ENCODE results near the gene KRT73. TPM values are rescaled to one million over a fixed set of nuclear protein-coding genes. Genes with fewer than 3 reads are reported as not detected.
A peak's percentile ranks its signal among the peaks of the same experiment; 100 is the strongest.

KRT73 gene
- total and polyA plus RNA-seq, 2 of the 8 experiments (the other 6 are each of a cell fraction or from before 2014, with no cell fraction given) = not detected

- Histone ChIP-seq H3K4me2 (ENCODE audit: insufficient read depth in 1 of 2, low read depth in 2 of 2, low read length in 2 of 2) (peak overlapping the region; percentile 35 to 38; a peak in 2 of 4 replicates), H3K9ac (replicated peaks in 1 of 4; ENCODE audit: extremely low read depth in 1 of 4, low read depth in 3 of 4, low read length in 3 of 4) (no peak overlapping the region), H3K56ac (replicated peaks; ENCODE audit: insufficient read length, low read depth, low read length) (no peak overlapping the region), H2BK12ac (ENCODE audit: low read depth, low read length) (no peak overlapping the region), H3K36me3 (ENCODE audit: control insufficient read depth in 2 of 4, insufficient read depth in 4 of 4, low read length in 3 of 4) (no peaks in the 10 kb centered on the region), H3K4me3 (ENCODE audit: extremely low read depth in 1 of 4, insufficient read depth in 2 of 4, low read depth in 3 of 4, low read length in 4 of 4) (peak overlapping the region in 1 of 4 experiments; percentile 36; a peak in 3 of 8 replicates), H3K23me2 (ENCODE audit: low read depth, low read length) (no peaks in the 10 kb centered on the region; the same call in 1 of the 2 replicates), H2BK5ac (ENCODE audit: low read depth, low read length) (no peak overlapping the region), H2AFZ (ENCODE audit: low read length) (0 out of 2 replicates have a peak overlapping the region, but pooled peaks have one; percentile 12), H4K5ac (ENCODE audit: insufficient read length, low read depth, low read length) (no peak overlapping the region), H3K4me1 (replicated peaks in 1 of 4; ENCODE audit: control insufficient read depth in 3 of 4, insufficient read depth in 4 of 4, low read length in 3 of 4) (no peaks in the 10 kb centered on the region), H4K8ac (ENCODE audit: extremely low read depth, insufficient read depth, low read length) (no peak overlapping the region), H3K23ac (ENCODE audit: insufficient read length) (no peak overlapping the region), H3K27me3 (replicated peaks in 1 of 4; ENCODE audit: control insufficient read depth in 3 of 4, extremely low read depth in 1 of 4, insufficient read depth in 3 of 4, low read length in 3 of 4) (peaks cover 0 to 6% (median under 1%) of the 10 kb centered on the region in 4 experiments; a peak in 5 of 7 replicates), H4K20me1 (replicated peaks in 1 of 2; ENCODE audit: control insufficient read depth in 1 of 2, insufficient read depth in 2 of 2, low read length in 2 of 2) (no peaks in the 10 kb centered on the region), H3K79me2 (ENCODE audit: control insufficient read depth in 1 of 2, insufficient read depth in 2 of 2, low read length in 2 of 2) (no peaks in the 10 kb centered on the region), H2AK5ac (ENCODE audit: low read depth, low read length) (no peak overlapping the region), H3K9me3 (ENCODE audit: insufficient read depth in 2 of 2, low read depth in 1 of 2, low read length in 1 of 2) (no peaks in the 10 kb centered on the region; a peak in 2 of 4 replicates), H2BK20ac (ENCODE audit: low read length) (no peak overlapping the region), H3K14ac (ENCODE audit: insufficient read length) (no peak overlapping the region), H2BK15ac (ENCODE audit: low read length) (no peak overlapping the region), H3K79me1 (ENCODE audit: low read depth, low read length) (no peaks in the 10 kb centered on the region), H3K4ac (replicated peaks; ENCODE audit: insufficient read length, low read depth, low read length) (no peak overlapping the region), H2BK120ac (replicated peaks; ENCODE audit: low read depth, low read length) (no peak overlapping the region), H3K27ac (ENCODE audit: low read depth, low read length) (no peak overlapping the region), H4K91ac (replicated peaks; ENCODE audit: insufficient read length, low read length) (no peak overlapping the region), H3K18ac (ENCODE audit: extremely low read depth, low read length) (no peak overlapping the region)
- DNase-seq (ENCODE audit: low read depth in 1 of 2, low spot score in 2 of 2) (peak in 1 of 2 experiments; percentile 31), FAIRE-seq (no peak)
- ChIA-PET POLR2A (ENCODE audit: partially characterized antibody) (no interaction called here), CTCF (ENCODE audit: partially characterized antibody) (interaction anchor here (0.6 to 1.7 kb wide), 5 partner anchors 9 to 264 kb away, joined by 3 to 5 read pairs (median 3); no protein-coding TSS in a partner anchor)
- 83% methylated on average over 4 of the region's 4 CpGs; no CpG with 5 or more reads in 1 of the 2 experiments for WGBS, 2 experiments (ENCODE audit: extremely low coverage in 1 of 2, insufficient coverage in 1 of 2, insufficient read length in 1 of 2, insufficient replicate concordance in 2 of 2, low coverage in 1 of 2, low lambda C conversion rate in 2 of 2, missing lambda C conversion rate in 1 of 2)
- TF ChIP-seq, protein P1, sequence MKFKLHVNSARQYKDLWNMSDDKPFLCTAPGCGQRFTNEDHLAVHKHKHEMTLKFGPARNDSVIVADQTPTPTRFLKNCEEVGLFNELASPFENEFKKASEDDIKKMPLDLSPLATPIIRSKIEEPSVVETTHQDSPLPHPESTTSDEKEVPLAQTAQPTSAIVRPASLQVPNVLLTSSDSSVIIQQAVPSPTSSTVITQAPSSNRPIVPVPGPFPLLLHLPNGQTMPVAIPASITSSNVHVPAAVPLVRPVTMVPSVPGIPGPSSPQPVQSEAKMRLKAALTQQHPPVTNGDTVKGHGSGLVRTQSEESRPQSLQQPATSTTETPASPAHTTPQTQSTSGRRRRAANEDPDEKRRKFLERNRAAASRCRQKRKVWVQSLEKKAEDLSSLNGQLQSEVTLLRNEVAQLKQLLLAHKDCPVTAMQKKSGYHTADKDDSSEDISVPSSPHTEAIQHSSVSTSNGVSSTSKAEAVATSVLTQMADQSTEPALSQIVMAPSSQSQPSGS (IDR thresholded peaks at IDR 0.05; ENCODE audit: low read length) = no peak
- no peak for TF ChIP-seq EP300 (IDR thresholded peaks at IDR 0.05; ENCODE audit: borderline replicate concordance in 1 of 2, low read depth in 2 of 2, low read length in 2 of 2)
- TF ChIP-seq, protein P2, sequence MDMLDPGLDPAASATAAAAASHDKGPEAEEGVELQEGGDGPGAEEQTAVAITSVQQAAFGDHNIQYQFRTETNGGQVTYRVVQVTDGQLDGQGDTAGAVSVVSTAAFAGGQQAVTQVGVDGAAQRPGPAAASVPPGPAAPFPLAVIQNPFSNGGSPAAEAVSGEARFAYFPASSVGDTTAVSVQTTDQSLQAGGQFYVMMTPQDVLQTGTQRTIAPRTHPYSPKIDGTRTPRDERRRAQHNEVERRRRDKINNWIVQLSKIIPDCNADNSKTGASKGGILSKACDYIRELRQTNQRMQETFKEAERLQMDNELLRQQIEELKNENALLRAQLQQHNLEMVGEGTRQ (IDR thresholded peaks at IDR 0.05; ENCODE audit: low read length) = no peak
- no peak for TF ChIP-seq CHD2 (IDR thresholded peaks at IDR 0.05; ENCODE audit: low read length)
Observed at GRCh38 chr12:52601671-52602070, 16.7 kb downstream of the KRT73 start.

Data from H1 (cell line).